Measurements from ENCODE around the gene NLRP9.

GRCh38 chr19:55694241-55694655 lies 44.0 kb downstream of the NLRP9 start:
- TF ChIP-seq POLR2A (IDR thresholded peaks at IDR 0.05) (no peak), CTCF (IDR thresholded peaks at IDR 0.05 in 8 of 11, conservative IDR thresholded peaks at IDR 0.05 in 3 of 11) (no peak)

Data from spleen (tissue), 7 donors.